NCI-H460 (cell line): ENCODE measurements around the gene CD82. TPM values are rescaled to one million over a fixed set of nuclear protein-coding genes. Genes with fewer than 3 reads are reported as not detected.
"Not testable (repeated sequence)": the region's sequence is repeated elsewhere in the genome, so short reads cannot be mapped to it uniquely, and the experiment has no call there.

Source experiments
- DNase-seq: peaks from one replicate; pipeline ENCODE4 v3.0.0-alpha.2; 2016; ENCODE audit warnings: low read depth; ENCODE audit errors: extremely low read depth
- total RNA-seq: library from RNA; depleted of rRNA; stranded (reverse); fragments of >200 nt; shearing (Covaris generic); gene quantifications from 2 replicates; pipeline ENCODE4 v1.2.3, GENCODE V29; 2014

The CD82 gene
- total RNA-seq, 1 experiment from 2014 or later, result 0.17 TPM

- DNase-seq, result no peak
These were observed 31.3 kb upstream of the CD82 start for GRCh38 chr11:44533921-44534711.

GRCh38 chr11:44535191-44535980, 30.1 kb upstream of the CD82 start:
- no peak for DNase-seq

- no peak for DNase-seq
These were observed 28.5 kb upstream of the CD82 start for GRCh38 chr11:44536788-44537516.

GRCh38 chr11:44537679-44538078, 27.8 kb upstream of the CD82 start:
- DNase-seq, result no peak

- peak; percentile 63 for DNase-seq
These were observed 26.9 kb upstream of the CD82 start for GRCh38 chr11:44538375-44539054.

DNA sequence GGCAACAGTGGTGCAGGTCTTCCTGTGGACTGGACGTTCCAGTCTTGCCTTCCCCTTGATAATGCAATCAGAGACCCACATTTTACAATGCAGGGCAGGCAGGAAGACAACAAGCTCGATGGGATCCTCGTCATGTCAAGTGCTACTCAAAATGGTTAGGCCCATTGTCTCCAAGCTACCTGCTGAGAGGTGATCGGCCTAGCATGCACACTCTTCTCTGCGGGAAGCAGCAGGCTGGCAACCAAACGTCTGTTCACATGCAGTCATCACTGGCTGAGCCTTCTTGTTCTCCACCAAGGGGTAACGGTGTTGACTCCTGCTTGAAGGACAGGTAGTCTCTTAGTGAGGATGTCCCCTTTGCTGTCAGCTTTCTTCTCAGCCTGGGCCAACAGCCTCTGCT, 25.5 kb upstream of the CD82 start:
- DNase-seq, result no peak

DNA sequence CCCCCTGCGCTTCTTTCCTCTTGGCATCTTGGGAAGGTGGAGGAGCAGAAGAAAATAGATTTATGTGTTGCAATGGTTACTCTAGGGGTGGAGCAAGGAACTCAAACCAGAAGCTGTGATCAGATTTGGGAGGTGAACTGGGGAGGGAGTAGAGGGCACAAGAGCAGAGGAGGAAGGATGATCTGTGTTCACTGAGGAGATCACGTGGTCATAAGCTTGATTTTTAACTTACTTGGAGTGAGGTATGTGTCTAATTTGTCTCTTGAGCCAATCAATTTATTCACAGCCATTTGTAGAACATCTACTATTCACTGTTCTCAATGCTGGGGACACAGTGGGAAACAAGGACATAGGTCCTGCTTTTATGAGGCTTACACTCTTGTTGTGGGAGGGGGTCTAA, 24.8 kb upstream of the CD82 start:
- no peak for DNase-seq

GRCh38 chr11:44542372-44542771, 23.1 kb upstream of the CD82 start:
- DNase-seq, result no peak

- not testable (repeated sequence) for DNase-seq
These were observed 18.5 kb upstream of the CD82 start for GRCh38 chr11:44546984-44547383.

GRCh38 chr11:44547534-44547933, 17.9 kb upstream of the CD82 start:
- DNase-seq, result not testable (repeated sequence)

DNA sequence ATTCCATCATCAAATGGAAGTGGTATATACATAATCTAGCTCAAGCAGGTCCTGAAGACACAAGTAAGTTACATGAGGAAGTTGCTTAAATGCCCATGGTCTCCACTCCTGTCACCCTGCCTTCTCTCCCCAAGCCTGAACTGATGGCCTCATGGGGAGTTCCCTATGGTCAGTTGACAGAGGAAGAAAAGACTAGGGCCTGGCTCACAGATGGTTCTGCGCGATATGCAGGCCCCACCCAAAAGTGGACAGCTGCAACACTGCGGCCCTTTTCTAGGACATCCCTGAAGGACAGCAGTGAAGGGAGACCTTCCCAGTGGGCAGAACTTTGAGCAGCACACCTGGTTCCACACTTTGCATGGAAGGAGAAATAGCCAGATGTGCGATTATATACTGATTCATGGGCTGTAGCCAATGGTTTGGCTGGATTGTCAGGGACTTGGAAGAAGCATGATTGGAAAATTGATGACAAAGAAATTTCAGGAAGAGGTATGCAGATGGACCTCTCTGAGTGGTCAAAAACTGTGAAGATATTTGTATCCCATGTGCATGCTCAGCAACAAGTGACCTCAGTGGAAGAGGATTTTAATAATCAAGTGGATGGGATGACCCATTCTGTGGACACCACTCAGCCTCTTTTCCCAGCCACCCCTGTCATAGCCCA, 17.3 kb upstream of the CD82 start:
- DNase-seq, result no peak

DNA sequence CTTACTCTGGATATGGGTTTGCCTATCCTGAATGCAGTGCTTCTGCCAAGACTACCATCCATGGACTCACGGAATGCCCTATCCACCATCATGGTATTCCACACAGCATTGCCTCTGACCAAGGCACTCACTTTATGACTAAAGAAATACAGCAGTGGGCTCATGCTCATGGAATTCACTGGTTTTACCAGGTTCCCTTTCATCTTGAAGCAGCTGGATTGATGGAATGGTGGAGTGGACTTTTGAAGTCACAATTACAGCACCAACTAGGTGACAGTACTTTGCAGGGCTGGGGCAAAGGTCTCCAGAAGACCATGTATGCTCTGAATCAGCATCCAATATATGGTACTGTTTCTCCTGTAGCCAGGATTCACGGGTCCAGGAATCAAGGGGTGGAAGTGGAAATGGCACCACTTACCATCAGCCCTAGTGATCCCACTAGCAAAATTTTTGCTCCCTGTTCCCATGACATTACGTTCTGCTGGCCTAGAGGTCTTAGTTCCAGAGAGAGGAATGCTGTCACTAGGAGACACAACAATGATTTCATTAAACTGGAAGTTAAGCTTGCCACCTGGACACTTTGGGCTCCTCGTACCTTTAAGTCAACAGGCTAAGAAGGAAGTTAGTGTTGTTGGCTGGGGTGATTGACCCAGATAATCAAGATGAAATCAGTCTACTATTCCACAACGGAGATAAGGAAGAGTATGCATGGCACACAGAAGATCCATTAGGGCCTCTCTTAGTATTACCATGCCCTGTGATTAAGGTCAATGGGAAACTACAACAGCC, 16.3 kb upstream of the CD82 start:
- not testable (repeated sequence) for DNase-seq

DNA sequence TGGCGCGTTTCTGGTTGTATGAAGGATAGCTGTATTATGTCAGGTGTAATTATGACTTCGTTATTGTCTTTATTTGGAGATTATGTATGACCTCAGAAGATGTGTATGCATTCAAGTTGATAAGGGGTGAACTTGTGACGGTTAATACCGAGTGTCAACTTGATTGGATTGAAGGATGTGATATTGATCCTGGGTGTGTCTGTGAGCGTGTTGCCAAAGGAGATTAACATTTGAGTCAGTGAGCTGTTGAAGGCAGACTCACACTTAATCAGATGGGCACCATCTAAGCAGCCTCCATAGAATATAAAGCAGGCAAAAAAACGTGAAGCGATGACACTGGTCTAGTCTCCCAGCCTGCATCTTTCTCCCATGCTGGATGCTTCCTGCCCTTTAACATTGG, 15.3 kb upstream of the CD82 start:
- DNase-seq, result no peak

- DNase-seq, result no peak
These were observed 13.9 kb upstream of the CD82 start for GRCh38 chr11:44551456-44552139.

DNA sequence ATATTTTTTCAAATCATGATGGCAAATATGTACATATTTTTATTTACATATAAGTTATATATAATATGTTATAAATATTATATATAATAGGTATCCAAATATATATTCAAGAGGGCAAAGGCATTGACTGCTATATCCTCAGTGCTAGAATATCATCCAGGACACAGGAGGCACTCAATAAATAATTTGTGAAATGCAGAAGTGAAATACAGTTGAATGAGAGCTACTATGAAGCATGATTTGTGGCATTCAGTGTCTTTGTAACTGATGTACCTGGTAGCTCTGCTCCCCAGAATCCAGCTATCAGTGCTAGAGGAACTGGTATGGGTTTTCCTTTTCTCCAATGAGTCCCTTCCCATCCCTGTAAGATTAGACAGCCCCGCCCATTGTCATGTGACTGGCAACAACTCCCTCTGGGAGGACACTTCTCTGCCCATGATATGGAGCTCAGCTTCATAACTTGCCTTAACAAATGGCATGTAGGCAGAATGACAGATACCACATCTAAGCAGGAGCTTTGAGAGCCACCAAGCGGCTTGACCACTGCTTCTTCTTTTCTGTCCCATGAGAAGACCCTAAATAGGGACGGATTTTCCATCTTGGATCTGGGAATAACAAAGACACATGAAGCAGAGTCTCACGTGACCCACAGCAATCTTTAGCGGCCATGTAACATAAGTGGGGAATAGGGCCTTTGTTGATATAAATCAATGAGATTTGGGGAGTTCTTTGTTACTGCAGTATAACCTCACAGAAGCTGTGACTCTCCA, 10.2 kb upstream of the CD82 start:
- DNase-seq, result no peak

- DNase-seq, result peak; percentile 45
These were observed 8.6 kb upstream of the CD82 start for GRCh38 chr11:44556735-44557409.

DNA sequence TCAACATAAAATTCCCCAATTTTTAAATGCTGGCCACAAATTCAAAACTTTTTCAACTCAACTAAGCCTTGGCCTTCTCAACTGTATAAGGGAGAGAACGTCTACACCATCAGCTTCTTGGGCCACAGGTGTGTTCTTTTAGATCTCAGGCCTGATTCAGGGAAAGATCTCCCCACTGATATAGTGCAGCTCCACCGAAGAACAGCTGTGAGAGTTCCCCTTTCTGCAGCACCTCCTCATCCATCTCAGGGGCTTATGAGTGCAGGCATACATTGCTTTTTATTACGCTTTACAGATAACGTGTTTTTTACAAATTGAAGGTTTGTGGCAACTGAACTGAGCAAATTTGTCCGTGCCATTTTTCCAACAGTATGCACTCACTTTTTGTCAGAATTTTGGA, 8.0 kb upstream of the CD82 start:
- no peak for DNase-seq
